ENCODE measurements around the gene SQOR.

- TF ChIP-seq, protein P1, sequence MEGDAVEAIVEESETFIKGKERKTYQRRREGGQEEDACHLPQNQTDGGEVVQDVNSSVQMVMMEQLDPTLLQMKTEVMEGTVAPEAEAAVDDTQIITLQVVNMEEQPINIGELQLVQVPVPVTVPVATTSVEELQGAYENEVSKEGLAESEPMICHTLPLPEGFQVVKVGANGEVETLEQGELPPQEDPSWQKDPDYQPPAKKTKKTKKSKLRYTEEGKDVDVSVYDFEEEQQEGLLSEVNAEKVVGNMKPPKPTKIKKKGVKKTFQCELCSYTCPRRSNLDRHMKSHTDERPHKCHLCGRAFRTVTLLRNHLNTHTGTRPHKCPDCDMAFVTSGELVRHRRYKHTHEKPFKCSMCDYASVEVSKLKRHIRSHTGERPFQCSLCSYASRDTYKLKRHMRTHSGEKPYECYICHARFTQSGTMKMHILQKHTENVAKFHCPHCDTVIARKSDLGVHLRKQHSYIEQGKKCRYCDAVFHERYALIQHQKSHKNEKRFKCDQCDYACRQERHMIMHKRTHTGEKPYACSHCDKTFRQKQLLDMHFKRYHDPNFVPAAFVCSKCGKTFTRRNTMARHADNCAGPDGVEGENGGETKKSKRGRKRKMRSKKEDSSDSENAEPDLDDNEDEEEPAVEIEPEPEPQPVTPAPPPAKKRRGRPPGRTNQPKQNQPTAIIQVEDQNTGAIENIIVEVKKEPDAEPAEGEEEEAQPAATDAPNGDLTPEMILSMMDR (conservative IDR thresholded peaks at IDR 0.05 in 1 of 2, IDR thresholded peaks at IDR 0.05 in 1 of 2; ENCODE audit: low read depth in 1 of 2, low read length in 2 of 2) = no peak
- no peak for TF ChIP-seq EZH2 (IDR thresholded peaks at IDR 0.05; ENCODE audit: low read length, missing control alignments)
Observed at GRCh38 chr15:45641999-45642932, 7.4 kb downstream of the SQOR start.
